ENCODE results near the gene CBX3. TPM values are rescaled to one million over a fixed set of nuclear protein-coding genes. Genes with fewer than 3 reads are reported as not detected.

Gene CBX3
- total and polyA plus RNA-seq, 4 donors: 26.9 to 53.3 (median 33.0) TPM

DNA sequence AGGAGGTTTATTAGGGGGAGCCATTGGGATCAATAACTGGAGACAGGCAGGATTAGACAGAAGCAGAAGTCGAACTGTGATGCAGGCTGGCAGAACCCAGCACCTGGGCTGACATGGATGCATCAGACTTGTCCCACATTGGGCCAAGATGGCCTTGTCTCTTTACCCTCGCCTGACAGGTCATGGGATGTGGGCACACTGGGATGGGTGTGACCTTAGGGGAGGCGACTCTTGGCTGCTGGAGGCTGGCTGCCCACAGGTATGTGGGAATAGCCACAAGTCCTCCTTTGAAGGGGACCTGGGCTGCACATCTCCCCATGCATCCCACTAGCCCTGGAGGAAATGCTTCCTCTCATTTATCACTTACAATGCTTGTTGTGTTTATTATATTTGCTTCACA lies 32.3 kb upstream of the CBX3 start:
- whole genome bisulfite sequencing: 79% methylated on average over 3 of the region's 3 CpGs
- H3K4me1 ChIP-seq (ENCODE audit: control insufficient read depth in 4 of 4, insufficient read depth in 4 of 4, low read length in 3 of 4): peaks cover 0 to 4% (median 1%) of the 10 kb centered on the region in 4 donors
- H3K36me3 ChIP-seq (ENCODE audit: control insufficient read depth in 4 of 4, insufficient read depth in 3 of 4, low read depth in 1 of 4, low read length in 3 of 4): no peaks in the 10 kb centered on the region
- H3K4me3 ChIP-seq (ENCODE audit: low read depth in 1 of 3, low read length in 3 of 3): no peak overlapping the region
- no peak for DNase-seq (ENCODE audit: low spot score)
- no peaks in the 10 kb centered on the region for H3K9me3 ChIP-seq (ENCODE audit: control insufficient read depth in 4 of 4, low read length in 3 of 4)
- H3K27me3 ChIP-seq (ENCODE audit: control insufficient read depth in 4 of 4, insufficient read depth in 4 of 4, low read length in 3 of 4): no peaks in the 10 kb centered on the region
- no peak overlapping the region for H3K9ac ChIP-seq (ENCODE audit: low read depth in 1 of 2, low read length in 2 of 2)
- TF ChIP-seq TAF1 (conservative IDR thresholded peaks at IDR 0.05) (no peak), FOXA1 (IDR thresholded peaks at IDR 0.05) (no peak), RXRA (IDR thresholded peaks at IDR 0.05) (no peak), EGR1 (IDR thresholded peaks at IDR 0.05; ENCODE audit: low read depth in 2 of 2) (no peak), RAD21 (IDR thresholded peaks at IDR 0.05) (no peak), NR2F2 (IDR thresholded peaks at IDR 0.05) (no peak), REST (IDR thresholded peaks at IDR 0.05) (no peak), JUND (IDR thresholded peaks at IDR 0.05) (no peak), GABPA (IDR thresholded peaks at IDR 0.05 in 1 of 2, conservative IDR thresholded peaks at IDR 0.05 in 1 of 2) (no peak)
- TF ChIP-seq, protein P1, sequence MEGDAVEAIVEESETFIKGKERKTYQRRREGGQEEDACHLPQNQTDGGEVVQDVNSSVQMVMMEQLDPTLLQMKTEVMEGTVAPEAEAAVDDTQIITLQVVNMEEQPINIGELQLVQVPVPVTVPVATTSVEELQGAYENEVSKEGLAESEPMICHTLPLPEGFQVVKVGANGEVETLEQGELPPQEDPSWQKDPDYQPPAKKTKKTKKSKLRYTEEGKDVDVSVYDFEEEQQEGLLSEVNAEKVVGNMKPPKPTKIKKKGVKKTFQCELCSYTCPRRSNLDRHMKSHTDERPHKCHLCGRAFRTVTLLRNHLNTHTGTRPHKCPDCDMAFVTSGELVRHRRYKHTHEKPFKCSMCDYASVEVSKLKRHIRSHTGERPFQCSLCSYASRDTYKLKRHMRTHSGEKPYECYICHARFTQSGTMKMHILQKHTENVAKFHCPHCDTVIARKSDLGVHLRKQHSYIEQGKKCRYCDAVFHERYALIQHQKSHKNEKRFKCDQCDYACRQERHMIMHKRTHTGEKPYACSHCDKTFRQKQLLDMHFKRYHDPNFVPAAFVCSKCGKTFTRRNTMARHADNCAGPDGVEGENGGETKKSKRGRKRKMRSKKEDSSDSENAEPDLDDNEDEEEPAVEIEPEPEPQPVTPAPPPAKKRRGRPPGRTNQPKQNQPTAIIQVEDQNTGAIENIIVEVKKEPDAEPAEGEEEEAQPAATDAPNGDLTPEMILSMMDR (IDR thresholded peaks at IDR 0.05; ENCODE audit: low read depth, low read length, missing input control): no peak
- TF ChIP-seq, protein P2, sequence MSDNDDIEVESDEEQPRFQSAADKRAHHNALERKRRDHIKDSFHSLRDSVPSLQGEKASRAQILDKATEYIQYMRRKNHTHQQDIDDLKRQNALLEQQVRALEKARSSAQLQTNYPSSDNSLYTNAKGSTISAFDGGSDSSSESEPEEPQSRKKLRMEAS (IDR thresholded peaks at IDR 0.05): no peak
- no peak overlapping the region for H3K27ac ChIP-seq (ENCODE audit: low read depth in 1 of 2, low read length in 2 of 2)

DNA sequence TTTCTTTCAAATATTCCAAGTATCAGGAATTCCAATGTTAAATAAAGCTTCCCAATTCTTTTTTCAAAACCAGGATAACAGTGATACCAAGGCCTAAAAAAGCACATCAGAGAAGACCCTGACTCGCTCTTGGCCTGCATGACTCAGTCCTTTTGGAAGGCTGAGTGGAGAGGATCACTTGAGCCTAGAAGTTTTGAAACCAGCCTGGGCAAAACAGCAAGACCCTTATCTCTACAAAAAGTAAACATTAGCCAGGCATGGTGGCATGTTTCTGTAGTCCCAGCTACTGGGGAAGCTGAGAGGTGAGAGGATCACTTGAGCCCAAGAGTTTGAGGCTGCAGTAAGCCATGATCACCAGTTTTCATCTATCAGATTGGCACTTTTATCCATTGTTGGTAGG lies 30.9 kb upstream of the CBX3 start:
- TF ChIP-seq, protein P3, sequence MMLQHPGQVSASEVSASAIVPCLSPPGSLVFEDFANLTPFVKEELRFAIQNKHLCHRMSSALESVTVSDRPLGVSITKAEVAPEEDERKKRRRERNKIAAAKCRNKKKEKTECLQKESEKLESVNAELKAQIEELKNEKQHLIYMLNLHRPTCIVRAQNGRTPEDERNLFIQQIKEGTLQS (IDR thresholded peaks at IDR 0.05): no peak
- TF ChIP-seq JUND (IDR thresholded peaks at IDR 0.05): no peak
- Histone ChIP-seq H3K9me3 (ENCODE audit: control insufficient read depth in 4 of 4, low read length in 3 of 4) (no peaks in the 10 kb centered on the region), H3K4me3 (ENCODE audit: low read depth in 1 of 3, low read length in 3 of 3) (no peak overlapping the region), H3K27ac (ENCODE audit: low read depth in 1 of 2, low read length in 2 of 2) (no peak overlapping the region), H3K36me3 (ENCODE audit: control insufficient read depth in 4 of 4, insufficient read depth in 3 of 4, low read depth in 1 of 4, low read length in 3 of 4) (no peaks in the 10 kb centered on the region), H3K9ac (ENCODE audit: low read depth in 1 of 2, low read length in 2 of 2) (no peak overlapping the region), H3K4me1 (ENCODE audit: control insufficient read depth in 4 of 4, insufficient read depth in 4 of 4, low read length in 3 of 4) (peaks cover 0 to 4% (median 1%) of the 10 kb centered on the region in 4 donors), H3K27me3 (ENCODE audit: control insufficient read depth in 4 of 4, insufficient read depth in 4 of 4, low read length in 3 of 4) (no peaks in the 10 kb centered on the region)
- DNase-seq (ENCODE audit: low spot score): no peak
- WGBS: 95% methylated on average over 1 of the region's 1 CpG

DNA sequence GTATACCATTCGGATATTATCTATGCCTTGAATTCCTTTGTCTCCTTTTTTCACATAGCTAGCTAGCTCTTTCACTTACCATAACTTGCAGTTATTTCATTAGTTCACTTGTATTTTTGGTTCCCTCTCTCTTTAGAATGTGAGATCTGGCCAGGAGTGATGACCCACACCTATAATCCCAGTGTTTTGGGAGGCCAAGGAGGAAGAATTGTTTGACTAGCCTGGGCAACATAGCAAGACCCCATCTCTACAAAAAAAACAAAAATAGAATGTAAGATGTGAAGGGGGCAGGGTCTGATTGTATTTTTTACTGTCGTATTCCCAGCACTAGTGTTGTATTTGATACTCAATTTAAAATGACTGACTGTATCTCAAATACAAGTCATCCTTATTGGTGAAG lies 29.9 kb upstream of the CBX3 start:
- Histone ChIP-seq H3K9me3 (ENCODE audit: control insufficient read depth in 4 of 4, low read length in 3 of 4) (no peaks in the 10 kb centered on the region), H3K27me3 (ENCODE audit: control insufficient read depth in 4 of 4, insufficient read depth in 4 of 4, low read length in 3 of 4) (no peaks in the 10 kb centered on the region), H3K4me1 (ENCODE audit: control insufficient read depth in 4 of 4, insufficient read depth in 4 of 4, low read length in 3 of 4) (peaks cover 0 to 4% (median 1%) of the 10 kb centered on the region in 4 donors), H3K27ac (ENCODE audit: low read depth in 1 of 2, low read length in 2 of 2) (no peak overlapping the region), H3K9ac (ENCODE audit: low read depth in 1 of 2, low read length in 2 of 2) (no peak overlapping the region), H3K4me3 (ENCODE audit: low read depth in 1 of 3, low read length in 3 of 3) (no peak overlapping the region), H3K36me3 (ENCODE audit: control insufficient read depth in 4 of 4, insufficient read depth in 3 of 4, low read depth in 1 of 4, low read length in 3 of 4) (no peaks in the 10 kb centered on the region)
- DNase-seq (ENCODE audit: low spot score): no peak
- TF ChIP-seq GABPA (IDR thresholded peaks at IDR 0.05 in 1 of 2, conservative IDR thresholded peaks at IDR 0.05 in 1 of 2): no peak
- TF ChIP-seq, protein P3 (IDR thresholded peaks at IDR 0.05): no peak
- no peak for TF ChIP-seq HNF4G (IDR thresholded peaks at IDR 0.05)
- WGBS: 96% methylated on average over 2 of the region's 2 CpGs
